Lower leg skin (tissue), 3 donors: ENCODE measurements around the gene DENND1A.

Source experiments
- CTCF ChIP-seq, 3 donors: fragments of 450-650 bp; IDR thresholded peaks; one replicate each; pipeline ENCODE4 v1.5.1; 2016; ENCODE audit warnings: antibody characterized with exemption in 3 of 3, mild to moderate bottlenecking in 3 of 3, moderate library complexity in 2 of 3
- POLR2A ChIP-seq, 2 donors: fragments of 450-650 bp; IDR thresholded peaks; one replicate each; pipeline ENCODE4 v1.6.1; 2016 to 2017; ENCODE audit warnings: antibody characterized with exemption in 2 of 2, mild to moderate bottlenecking in 1 of 2, moderate library complexity in 1 of 2

- no peak for TF ChIP-seq CTCF (IDR thresholded peaks at IDR 0.05)
- TF ChIP-seq POLR2A (IDR thresholded peaks at IDR 0.05): no peak
These were observed 322.4 kb downstream of the DENND1A start for GRCh38 chr9:123607479-123607878.
